Measurements from ENCODE around the gene RMRP. TPM values are rescaled to one million over a fixed set of nuclear protein-coding genes. Genes with fewer than 3 reads are reported as not detected.

Gene RMRP
- polyA plus RNA-seq, 1 donor (not counting 4 experiments of a cell fraction or from before 2014, with no cell fraction given): 21.6 TPM

DNA sequence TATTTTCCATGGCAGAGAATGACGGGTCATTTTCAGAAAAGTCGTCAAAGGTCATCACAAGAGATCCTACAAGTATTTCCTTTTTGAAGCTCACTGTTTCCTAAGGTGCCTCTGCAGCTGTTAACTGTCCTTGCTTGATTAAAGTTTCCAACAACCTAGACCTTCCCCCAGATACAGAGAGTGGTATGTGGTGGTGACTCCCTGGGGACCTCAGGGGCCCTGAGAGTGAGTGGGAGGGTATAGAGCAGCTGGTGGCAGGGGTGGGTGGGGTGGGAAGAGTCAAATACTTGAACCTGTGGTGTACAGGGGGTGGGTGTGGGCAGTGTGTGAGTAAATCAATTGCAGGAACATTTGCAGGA lies 38.0 kb downstream of the RMRP start:
- Histone ChIP-seq H3K27ac (ENCODE audit: control insufficient read depth, insufficient read depth, low read length) (no peak overlapping the region), H3K9me1 (ENCODE audit: control insufficient read depth, extremely low read depth, insufficient read depth, low read length) (no peaks in the 10 kb centered on the region), H3K79me2 (ENCODE audit: control insufficient read depth, insufficient read depth, low read length) (no peaks in the 10 kb centered on the region), H3K9ac (ENCODE audit: control insufficient read depth, extremely low read depth, insufficient read depth, low read length) (no peak overlapping the region), H3K27me3 (ENCODE audit: control insufficient read depth, extremely low read depth, insufficient read depth, low read length) (peaks cover 25% of the 10 kb centered on the region), H3K4me1 (ENCODE audit: control insufficient read depth, extremely low read depth, insufficient read depth, low read length) (no peaks in the 10 kb centered on the region), H2AFZ (ENCODE audit: control insufficient read depth, low read length) (no peak overlapping the region), H3K4me3 (ENCODE audit: control insufficient read depth in 2 of 3, extremely low read depth in 1 of 3, insufficient read depth in 2 of 3, low read depth in 1 of 3, low read length in 3 of 3) (no peak overlapping the region), H3K36me3 (ENCODE audit: control insufficient read depth in 2 of 2, extremely low read depth in 1 of 2, insufficient read depth in 2 of 2, low read length in 2 of 2) (no peaks in the 10 kb centered on the region), H3K9me3 (ENCODE audit: control insufficient read depth, low read depth, low read length) (no peaks in the 10 kb centered on the region), H4K20me1 (ENCODE audit: control insufficient read depth, extremely low read depth, insufficient read depth, low read length) (no peaks in the 10 kb centered on the region), H3K4me2 (ENCODE audit: control insufficient read depth, extremely low read depth, insufficient read depth, low read depth, low read length) (no peak overlapping the region)
- FAIRE-seq: no peak
- no peak for DNase-seq (ENCODE audit: low read depth, low spot score)
- TF ChIP-seq EZH2 (IDR thresholded peaks at IDR 0.05; ENCODE audit: low read length): no peak
- TF ChIP-seq, protein P1, sequence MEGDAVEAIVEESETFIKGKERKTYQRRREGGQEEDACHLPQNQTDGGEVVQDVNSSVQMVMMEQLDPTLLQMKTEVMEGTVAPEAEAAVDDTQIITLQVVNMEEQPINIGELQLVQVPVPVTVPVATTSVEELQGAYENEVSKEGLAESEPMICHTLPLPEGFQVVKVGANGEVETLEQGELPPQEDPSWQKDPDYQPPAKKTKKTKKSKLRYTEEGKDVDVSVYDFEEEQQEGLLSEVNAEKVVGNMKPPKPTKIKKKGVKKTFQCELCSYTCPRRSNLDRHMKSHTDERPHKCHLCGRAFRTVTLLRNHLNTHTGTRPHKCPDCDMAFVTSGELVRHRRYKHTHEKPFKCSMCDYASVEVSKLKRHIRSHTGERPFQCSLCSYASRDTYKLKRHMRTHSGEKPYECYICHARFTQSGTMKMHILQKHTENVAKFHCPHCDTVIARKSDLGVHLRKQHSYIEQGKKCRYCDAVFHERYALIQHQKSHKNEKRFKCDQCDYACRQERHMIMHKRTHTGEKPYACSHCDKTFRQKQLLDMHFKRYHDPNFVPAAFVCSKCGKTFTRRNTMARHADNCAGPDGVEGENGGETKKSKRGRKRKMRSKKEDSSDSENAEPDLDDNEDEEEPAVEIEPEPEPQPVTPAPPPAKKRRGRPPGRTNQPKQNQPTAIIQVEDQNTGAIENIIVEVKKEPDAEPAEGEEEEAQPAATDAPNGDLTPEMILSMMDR (optimal IDR thresholded peaks at IDR 0.05 in 1 of 3, IDR thresholded peaks at IDR 0.05 in 1 of 3, conservative IDR thresholded peaks at IDR 0.05 in 1 of 3; ENCODE audit: extremely low read depth in 1 of 3, insufficient read depth in 2 of 3, low read length in 3 of 3): no peak
- dilution Hi-C loops (cut with MboI; ENCODE audit: extremely low pct_ligation_motif_present, low sequenced_read_pairs): no loop called here

DNA sequence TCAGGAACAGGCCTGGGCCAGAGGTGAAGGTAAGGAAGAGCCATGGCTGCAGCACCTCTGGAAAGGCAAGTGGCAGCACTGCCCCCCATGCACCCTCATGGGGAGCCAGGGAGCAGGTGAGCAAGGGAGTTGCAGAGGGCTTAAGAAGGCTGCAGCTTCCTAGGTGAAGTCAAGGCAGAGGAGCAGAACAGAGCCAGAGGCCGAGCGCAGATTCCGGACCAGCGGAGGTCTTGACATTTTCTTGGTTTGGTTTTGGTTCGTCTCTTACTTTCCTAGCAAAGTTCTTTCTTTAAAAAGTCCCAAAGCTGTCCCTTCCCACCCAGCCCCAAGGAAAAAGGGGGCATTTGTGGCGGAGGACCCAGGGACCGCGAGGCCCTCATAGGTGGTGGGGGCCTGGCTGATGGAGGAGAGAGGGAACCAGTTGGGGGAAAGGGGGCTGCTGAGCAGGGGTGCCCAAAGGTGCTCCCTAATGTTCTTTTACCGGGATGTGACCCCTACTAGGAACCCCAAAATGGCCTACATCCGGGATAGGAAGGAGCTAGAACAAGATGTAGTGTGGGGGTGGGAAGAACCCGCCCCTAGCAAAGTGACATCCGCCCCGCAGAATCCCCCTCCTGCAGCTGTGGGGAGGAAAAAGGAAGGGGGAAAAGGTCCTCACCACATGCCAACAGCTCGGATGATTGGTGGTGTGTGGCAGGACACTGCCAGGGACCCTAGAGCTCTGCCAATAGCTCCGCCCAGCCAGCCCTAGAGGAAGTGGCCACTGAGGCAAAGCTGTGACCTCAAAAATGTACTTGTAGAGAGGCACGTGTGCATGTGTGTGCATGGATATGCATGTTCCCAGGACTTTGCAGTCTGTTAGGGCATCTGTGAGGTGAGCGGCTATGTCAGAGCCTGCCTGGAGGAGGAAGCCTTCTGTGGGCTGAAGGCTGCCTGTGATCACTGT lies 38.7 kb downstream of the RMRP start:
- no peaks in the 10 kb centered on the region for H3K9me3 ChIP-seq (ENCODE audit: control insufficient read depth, low read depth, low read length)
- H3K27me3 ChIP-seq (ENCODE audit: control insufficient read depth, extremely low read depth, insufficient read depth, low read length): peaks cover 25% of the 10 kb centered on the region
- no peak overlapping the region for H3K9ac ChIP-seq (ENCODE audit: control insufficient read depth, extremely low read depth, insufficient read depth, low read length)
- H2AFZ ChIP-seq (ENCODE audit: control insufficient read depth, low read length): no peak overlapping the region
- FAIRE-seq (no peak), DNase-seq (ENCODE audit: low read depth, low spot score) (no peak)
- no peaks in the 10 kb centered on the region for H3K36me3 ChIP-seq (ENCODE audit: control insufficient read depth in 2 of 2, extremely low read depth in 1 of 2, insufficient read depth in 2 of 2, low read length in 2 of 2)
- TF ChIP-seq EZH2 (IDR thresholded peaks at IDR 0.05; ENCODE audit: low read length): no peak
- TF ChIP-seq, protein P1 (optimal IDR thresholded peaks at IDR 0.05 in 1 of 3, IDR thresholded peaks at IDR 0.05 in 1 of 3, conservative IDR thresholded peaks at IDR 0.05 in 1 of 3; ENCODE audit: extremely low read depth in 1 of 3, insufficient read depth in 2 of 3, low read length in 3 of 3): no peak
- no peaks in the 10 kb centered on the region for H4K20me1 ChIP-seq (ENCODE audit: control insufficient read depth, extremely low read depth, insufficient read depth, low read length)
- dilution Hi-C loops (cut with MboI; ENCODE audit: extremely low pct_ligation_motif_present, low sequenced_read_pairs): no loop called here
- H3K4me2 ChIP-seq (ENCODE audit: control insufficient read depth, extremely low read depth, insufficient read depth, low read depth, low read length): no peak overlapping the region
- H3K4me3 ChIP-seq (ENCODE audit: control insufficient read depth in 2 of 3, extremely low read depth in 1 of 3, insufficient read depth in 2 of 3, low read depth in 1 of 3, low read length in 3 of 3): no peak overlapping the region
- no peaks in the 10 kb centered on the region for H3K4me1 ChIP-seq (ENCODE audit: control insufficient read depth, extremely low read depth, insufficient read depth, low read length)
- no peaks in the 10 kb centered on the region for H3K79me2 ChIP-seq (ENCODE audit: control insufficient read depth, insufficient read depth, low read length)
- H3K27ac ChIP-seq (ENCODE audit: control insufficient read depth, insufficient read depth, low read length): no peak overlapping the region
- H3K9me1 ChIP-seq (ENCODE audit: control insufficient read depth, extremely low read depth, insufficient read depth, low read length): no peaks in the 10 kb centered on the region

Data from keratinocyte (primary cell).